Endothelial cell of umbilical vein (primary cell): Measurements from ENCODE around the gene NUTF2. TPM values are rescaled to one million over a fixed set of nuclear protein-coding genes. Genes with fewer than 3 reads are reported as not detected.

ENCODE experiments used
- BruUV-seq: library from RNA; stranded (reverse); fragments of 400-500 nt; replicated peaks from 2 replicates; lab custom pipeline; 2021; lab: Mats Ljungman, UMichigan
- CTCF ChIA-PET: fragments of 300-600, 350-600 bp; sonication (Branson Sonifier 250); formaldehyde crosslinking; loops from one replicate; lab custom pipeline; 2021; ENCODE audit warnings: antibody characterized with exemption, inconsistent platforms; lab: Charles Lee
- POLR2A ChIA-PET: fragments of 300-600, 350-600 bp; sonication (Branson Sonifier 250); formaldehyde crosslinking; loops from one replicate; lab custom pipeline; 2021; ENCODE audit warnings: antibody characterized with exemption, inconsistent platforms; lab: Charles Lee
- DNase-seq: peaks from one replicate; pipeline ENCODE4 v3.0.0-alpha.2; 2011; ENCODE audit warnings: low read depth, low spot score
- FAIRE-seq: peaks from 2 replicates; lab custom pipeline; 2011; peaks lifted over from hg19 to GRCh38; lab: Jason Lieb, UNC
- H2AFZ ChIP-seq: 2 replicates; pipeline ENCODE4 v1.6.0; 2012; ENCODE audit warnings: low read depth, low read length, control low read depth, inconsistent platforms
- H3K27ac ChIP-seq: 2 replicates; pipeline ENCODE4 v1.5.1; 2011; ENCODE audit warnings: low read depth, mild to moderate bottlenecking, control low read depth, low read length, moderate library complexity; ENCODE audit not compliant: insufficient read depth
- H3K27me3 ChIP-seq, 2 experiments: 2 replicates each; pipeline versions ENCODE4 v1.6.0 to v1.6.1; 2011; ENCODE audit warnings: low read length in 2 of 2, mixed read lengths in 1 of 2; ENCODE audit not compliant: control insufficient read depth in 2 of 2, insufficient read depth in 2 of 2
- H3K36me3 ChIP-seq, 2 experiments: 2 replicates in 1 of 2; 3 replicates in 1 of 2; pipeline ENCODE4 v1.5.1; 2011; ENCODE audit warnings: low read length in 2 of 2, mild to moderate bottlenecking in 1 of 2, moderate library complexity in 1 of 2; ENCODE audit not compliant: control insufficient read depth in 2 of 2, insufficient read depth in 2 of 2; ENCODE audit errors: extremely low read depth in 1 of 2
- H3K4me1 ChIP-seq: 3 replicates; pipeline ENCODE4 v1.5.1; 2011; ENCODE audit warnings: mild to moderate bottlenecking, low read length; ENCODE audit not compliant: control insufficient read depth, insufficient read depth; ENCODE audit errors: extremely low read depth
- H3K4me2 ChIP-seq: 2 replicates; pipeline ENCODE4 v1.6.1; 2011; ENCODE audit warnings: low read length, control low read depth, mixed read lengths; ENCODE audit not compliant: insufficient read depth
- H3K4me3 ChIP-seq, 3 experiments: fragments of 200-600 bp in 1 of 3; sonication (generic), shearing (Covaris generic) in 1 of 3; replicated peaks in 1 of 3; 2 replicates each; pipeline ENCODE4 v1.5.1; 2011 to 2016; ENCODE audit warnings: control low read depth in 3 of 3, low read length in 3 of 3, mild to moderate bottlenecking in 2 of 3, inconsistent platforms in 1 of 3, low read depth in 1 of 3, moderate library complexity in 1 of 3; ENCODE audit not compliant: insufficient read depth in 1 of 3
- H3K79me2 ChIP-seq: 2 replicates; pipeline ENCODE4 v1.6.0; 2012; ENCODE audit warnings: low read length, inconsistent platforms; ENCODE audit not compliant: control insufficient read depth, insufficient read depth
- H3K9ac ChIP-seq: replicated peaks from 2 replicates; pipeline ENCODE3; 2011; ENCODE audit warnings: low read length, control low read depth; ENCODE audit not compliant: insufficient read depth; ENCODE audit errors: extremely low read depth
- H3K9me1 ChIP-seq: replicated peaks from 3 replicates; pipeline ENCODE4 v1.6.0; 2011; ENCODE audit warnings: mild to moderate bottlenecking, low read length; ENCODE audit not compliant: control insufficient read depth, insufficient read depth; ENCODE audit errors: extremely low read depth
- H3K9me3 ChIP-seq: replicated peaks from 2 replicates; pipeline ENCODE4 v1.5.1; 2012; ENCODE audit warnings: low read length, inconsistent platforms; ENCODE audit not compliant: control insufficient read depth, insufficient read depth
- H4K20me1 ChIP-seq: replicated peaks from 2 replicates; pipeline ENCODE3; 2011; ENCODE audit warnings: mild to moderate bottlenecking, low read length; ENCODE audit not compliant: control insufficient read depth, insufficient read depth; ENCODE audit errors: extremely low read depth
- CTCF ChIP-seq, 2 donors: IDR thresholded peaks; 1 replicate in 1 of 2; 2 replicates in 1 of 2; pipeline ENCODE4 v1.5.1; 2011; ENCODE audit warnings: low read length in 2 of 2, mild to moderate bottlenecking in 2 of 2, moderate library complexity in 2 of 2, control low read depth in 1 of 2, inconsistent platforms in 1 of 2, low read depth in 1 of 2; ENCODE audit not compliant: insufficient read depth in 1 of 2; ENCODE audit errors: extremely low read depth in 1 of 2
- EZH2 ChIP-seq: IDR thresholded peaks from 2 replicates; pipeline ENCODE4 v1.6.1; 2012; ENCODE audit warnings: borderline replicate concordance, low read depth, mild to moderate bottlenecking, moderate library complexity, low read length, inconsistent platforms; ENCODE audit not compliant: severe bottlenecking
- FOS ChIP-seq: IDR thresholded peaks from 2 replicates; pipeline ENCODE4 v1.6.1; 2011; ENCODE audit warnings: mild to moderate bottlenecking, low read length, moderate library complexity, borderline replicate concordance; ENCODE audit not compliant: insufficient read depth
- GATA2 ChIP-seq: IDR thresholded peaks from 2 replicates; pipeline ENCODE4 v1.7.0; 2011; ENCODE audit warnings: low read depth, mild to moderate bottlenecking, moderate library complexity, mixed read lengths, low read length; ENCODE audit not compliant: insufficient read length, insufficient read depth
- JUN ChIP-seq: IDR thresholded peaks from 2 replicates; pipeline ENCODE4 v1.6.1; 2011; ENCODE audit warnings: borderline replicate concordance, low read depth; ENCODE audit not compliant: insufficient read length, insufficient read depth
- MYC ChIP-seq: IDR thresholded peaks from one replicate; pipeline ENCODE4 v1.6.1; 2011; ENCODE audit warnings: mild to moderate bottlenecking, low read depth, low read length
- POLR2A ChIP-seq: IDR thresholded peaks from 2 replicates; pipeline ENCODE4 v1.6.1; 2012; ENCODE audit warnings: low read depth, mild to moderate bottlenecking, control low read depth, low read length
- POLR2AphosphoS5 ChIP-seq: IDR thresholded peaks from 2 replicates; pipeline ENCODE4 v1.6.1; 2012; ENCODE audit warnings: low read depth, mild to moderate bottlenecking, control low read depth, low read length, moderate library complexity; ENCODE audit not compliant: insufficient read depth
- dilution Hi-C: fragments of 300-500 bp; cut with MboI; formaldehyde crosslinking; loops from one replicate; pipeline ENCODE4 v1.15.0; 2019; ENCODE audit warnings: low sequenced_read_pairs; ENCODE audit not compliant: extremely low pct_ligation_motif_present
- intact Hi-C: fragments of 100-400 bp; cut with micrococcal nuclease; formaldehyde crosslinking; loops from one replicate; pipeline ENCODE4 v1.10.0; 2022
- polyA plus RNA-seq, 4 experiments: library from polyadenylated mRNA; depleted of rRNA in 3 of 4; stranded (reverse) in 3 of 4; unstranded in 1 of 4; fragments of >200 nt; gene quantifications; 2 replicates each; pipeline versions ENCODE4 v1.2.1 to v1.2.3, GENCODE V29; 2011 to 2012; ENCODE audit warnings: missing spikeins in 1 of 4
- total RNA-seq: library from RNA; stranded (reverse); gene quantifications from 2 replicates; pipeline ENCODE4 v1.2.3, GENCODE V29; 2021
- TF ChIP-seq, protein P1 (sequence below): IDR thresholded peaks from 2 replicates; pipeline ENCODE4 v1.6.1; 2011; ENCODE audit not compliant: insufficient read depth, insufficient read length

Gene NUTF2
- total and polyA plus RNA-seq, 2 donors (not counting 3 experiments of a cell fraction or from before 2014, with no cell fraction given), result 208 to 273 TPM

DNA sequence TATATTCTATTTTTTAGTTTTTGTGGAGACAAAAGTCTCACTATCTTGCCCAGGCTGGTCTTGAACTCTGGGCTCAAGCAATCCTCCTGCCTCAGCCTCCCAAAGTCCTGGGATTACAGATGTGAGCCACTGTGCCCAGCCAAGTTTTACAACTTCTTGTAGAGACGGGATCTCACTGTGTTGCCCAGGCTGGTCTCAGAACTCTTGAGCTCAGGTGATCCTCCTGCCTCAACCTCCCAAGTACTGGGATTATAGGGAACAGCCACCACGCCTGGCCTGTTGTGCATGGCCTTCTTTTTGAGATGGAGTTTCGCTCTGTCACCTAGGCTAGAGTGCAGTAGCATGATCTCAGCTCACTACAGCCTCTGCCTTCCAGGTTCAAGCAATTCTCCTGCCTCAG is 6.9 kb downstream of the NUTF2 start:
- H3K27me3 ChIP-seq, result no peaks in the 10 kb centered on the region
- H3K27ac ChIP-seq, result no peak overlapping the region
- peaks cover 0 to 3% of the 10 kb centered on the region in 2 experiments for H3K36me3 ChIP-seq
- H2AFZ ChIP-seq, result no peak overlapping the region
- FAIRE-seq, result no peak
- no peaks in the 10 kb centered on the region for H3K9me1 ChIP-seq
- no peaks in the 10 kb centered on the region for H3K9me3 ChIP-seq
- no peaks in the 10 kb centered on the region for H4K20me1 ChIP-seq
- no peak for TF ChIP-seq POLR2AphosphoS5
- no peak for TF ChIP-seq FOS
- TF ChIP-seq, protein P1, sequence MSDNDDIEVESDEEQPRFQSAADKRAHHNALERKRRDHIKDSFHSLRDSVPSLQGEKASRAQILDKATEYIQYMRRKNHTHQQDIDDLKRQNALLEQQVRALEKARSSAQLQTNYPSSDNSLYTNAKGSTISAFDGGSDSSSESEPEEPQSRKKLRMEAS, result no peak
- no peak for TF ChIP-seq MYC
- TF ChIP-seq JUN, result no peak
- no peak for TF ChIP-seq CTCF (IDR thresholded peaks at IDR 0.05; ENCODE audit: extremely low read depth in 1 of 2, insufficient read depth in 1 of 2, low read depth in 1 of 2, low read length in 2 of 2)
- no peak for TF ChIP-seq EZH2
- no peak for TF ChIP-seq GATA2
- no peak for TF ChIP-seq POLR2A
- no peak for DNase-seq
- intact Hi-C loops, result no loop called here
- no peak overlapping the region for H3K4me2 ChIP-seq
- no TSS peak for BruUV-seq
- dilution Hi-C loops, result no loop called here
- POLR2A ChIA-PET, result no interaction called here
- H3K9ac ChIP-seq, result no peak overlapping the region
- peaks cover 91% of the 10 kb centered on the region for H3K79me2 ChIP-seq
- CTCF ChIA-PET, result interaction anchor here (1.1 kb wide), 1 partner anchor 181 kb away, joined by 4 read pairs; no protein-coding TSS in a partner anchor
- no peak overlapping the region for H3K4me3 ChIP-seq
- peaks cover 9% of the 10 kb centered on the region for H3K4me1 ChIP-seq
